ENCODE measurements around the gene CPS1. TPM values are rescaled to one million over a fixed set of nuclear protein-coding genes. Genes with fewer than 3 reads are reported as not detected.

The CPS1 gene
- total RNA-seq, 1 experiment from 2014 or later: 3.1 TPM

- Histone ChIP-seq H3K27me3 (ENCODE audit: control insufficient read depth, insufficient read depth, low read length) (no peaks in the 10 kb centered on the region), H3K36me3 (replicated peaks; ENCODE audit: control insufficient read depth, insufficient read depth, low read length) (no peaks in the 10 kb centered on the region), H3K4me3 (ENCODE audit: insufficient read depth, low read depth, low read length) (no peak overlapping the region)
- no peak for DNase-seq
Observed at GRCh38 chr2:210539578-210540416, 16.6 kb upstream of the CPS1 start.

GRCh38 chr2:210540471-210540870, 15.9 kb upstream of the CPS1 start:
- H3K27me3 ChIP-seq (ENCODE audit: control insufficient read depth, insufficient read depth, low read length): no peaks in the 10 kb centered on the region
- H3K4me3 ChIP-seq (ENCODE audit: insufficient read depth, low read depth, low read length): no peak overlapping the region
- DNase-seq: no peak
- no peaks in the 10 kb centered on the region for H3K36me3 ChIP-seq (replicated peaks; ENCODE audit: control insufficient read depth, insufficient read depth, low read length)

- no peaks in the 10 kb centered on the region for H3K27me3 ChIP-seq (ENCODE audit: control insufficient read depth, insufficient read depth, low read length)
- H3K4me3 ChIP-seq (ENCODE audit: insufficient read depth, low read depth, low read length): no peak overlapping the region
- H3K36me3 ChIP-seq (replicated peaks; ENCODE audit: control insufficient read depth, insufficient read depth, low read length): no peaks in the 10 kb centered on the region
- DNase-seq: peak; percentile 6
Observed at GRCh38 chr2:210540900-210541289, 15.5 kb upstream of the CPS1 start.

GRCh38 chr2:210541290-210541902, 15.0 kb upstream of the CPS1 start:
- DNase-seq: no peak
- Histone ChIP-seq H3K4me3 (ENCODE audit: insufficient read depth, low read depth, low read length) (no peak overlapping the region), H3K36me3 (replicated peaks; ENCODE audit: control insufficient read depth, insufficient read depth, low read length) (no peaks in the 10 kb centered on the region), H3K27me3 (ENCODE audit: control insufficient read depth, insufficient read depth, low read length) (no peaks in the 10 kb centered on the region)

- DNase-seq: no peak
- H3K27me3 ChIP-seq (ENCODE audit: control insufficient read depth, insufficient read depth, low read length): no peaks in the 10 kb centered on the region
- H3K36me3 ChIP-seq (replicated peaks; ENCODE audit: control insufficient read depth, insufficient read depth, low read length): no peaks in the 10 kb centered on the region
- H3K4me3 ChIP-seq (ENCODE audit: insufficient read depth, low read depth, low read length): no peak overlapping the region
Observed at GRCh38 chr2:210544007-210544590, 12.3 kb upstream of the CPS1 start.

- no peak overlapping the region for H3K4me3 ChIP-seq (ENCODE audit: insufficient read depth, low read depth, low read length)
- no peaks in the 10 kb centered on the region for H3K36me3 ChIP-seq (replicated peaks; ENCODE audit: control insufficient read depth, insufficient read depth, low read length)
- DNase-seq: no peak
- no peaks in the 10 kb centered on the region for H3K27me3 ChIP-seq (ENCODE audit: control insufficient read depth, insufficient read depth, low read length)
Observed at GRCh38 chr2:210544831-210545230, 11.6 kb upstream of the CPS1 start.

GRCh38 chr2:210546424-210547208, 9.8 kb upstream of the CPS1 start:
- Histone ChIP-seq H3K4me3 (ENCODE audit: insufficient read depth, low read depth, low read length) (no peak overlapping the region), H3K36me3 (replicated peaks; ENCODE audit: control insufficient read depth, insufficient read depth, low read length) (no peaks in the 10 kb centered on the region), H3K27me3 (ENCODE audit: control insufficient read depth, insufficient read depth, low read length) (no peaks in the 10 kb centered on the region)
- no peak for DNase-seq

GRCh38 chr2:210548031-210548430, 8.4 kb upstream of the CPS1 start:
- Histone ChIP-seq H3K4me3 (ENCODE audit: insufficient read depth, low read depth, low read length) (no peak overlapping the region), H3K36me3 (replicated peaks; ENCODE audit: control insufficient read depth, insufficient read depth, low read length) (no peaks in the 10 kb centered on the region), H3K27me3 (ENCODE audit: control insufficient read depth, insufficient read depth, low read length) (no peaks in the 10 kb centered on the region)
- DNase-seq: no peak

- Histone ChIP-seq H3K4me3 (ENCODE audit: insufficient read depth, low read depth, low read length) (no peak overlapping the region), H3K36me3 (replicated peaks; ENCODE audit: control insufficient read depth, insufficient read depth, low read length) (no peaks in the 10 kb centered on the region), H3K27me3 (ENCODE audit: control insufficient read depth, insufficient read depth, low read length) (no peaks in the 10 kb centered on the region)
- DNase-seq: no peak
Observed at GRCh38 chr2:210548878-210549384, 7.5 kb upstream of the CPS1 start.

GRCh38 chr2:210551001-210551400, 5.4 kb upstream of the CPS1 start:
- no peaks in the 10 kb centered on the region for H3K36me3 ChIP-seq (replicated peaks; ENCODE audit: control insufficient read depth, insufficient read depth, low read length)
- no peaks in the 10 kb centered on the region for H3K27me3 ChIP-seq (ENCODE audit: control insufficient read depth, insufficient read depth, low read length)
- no peak overlapping the region for H3K4me3 ChIP-seq (ENCODE audit: insufficient read depth, low read depth, low read length)
- no peak for DNase-seq

GRCh38 chr2:210553373-210553772, 3.0 kb upstream of the CPS1 start:
- Histone ChIP-seq H3K27me3 (ENCODE audit: control insufficient read depth, insufficient read depth, low read length) (no peaks in the 10 kb centered on the region), H3K36me3 (replicated peaks; ENCODE audit: control insufficient read depth, insufficient read depth, low read length) (no peaks in the 10 kb centered on the region), H3K4me3 (ENCODE audit: insufficient read depth, low read depth, low read length) (no peak overlapping the region)
- DNase-seq: no peak

- no peaks in the 10 kb centered on the region for H3K27me3 ChIP-seq (ENCODE audit: control insufficient read depth, insufficient read depth, low read length)
- H3K4me3 ChIP-seq (ENCODE audit: insufficient read depth, low read depth, low read length): no peak overlapping the region
- DNase-seq: no peak
- H3K36me3 ChIP-seq (replicated peaks; ENCODE audit: control insufficient read depth, insufficient read depth, low read length): no peaks in the 10 kb centered on the region
Observed at GRCh38 chr2:210555555-210555954, 844 bp upstream of the CPS1 start.

- H3K36me3 ChIP-seq (replicated peaks; ENCODE audit: control insufficient read depth, insufficient read depth, low read length): no peaks in the 10 kb centered on the region
Observed at GRCh38 chr2:210557721-210558120, 1.3 kb downstream of the CPS1 start.

GRCh38 chr2:210558708-210559107, 2.3 kb downstream of the CPS1 start:
- H3K4me3 ChIP-seq (ENCODE audit: insufficient read depth, low read depth, low read length): no peak overlapping the region
- DNase-seq: no peak
- H3K27me3 ChIP-seq (ENCODE audit: control insufficient read depth, insufficient read depth, low read length): no peaks in the 10 kb centered on the region
- no peaks in the 10 kb centered on the region for H3K36me3 ChIP-seq (replicated peaks; ENCODE audit: control insufficient read depth, insufficient read depth, low read length)

More at GRCh38 chr2:210557721-210558120, 1.3 kb downstream of the CPS1 start:
- Histone ChIP-seq H3K27me3 (ENCODE audit: control insufficient read depth, insufficient read depth, low read length) (no peaks in the 10 kb centered on the region), H3K4me3 (ENCODE audit: insufficient read depth, low read depth, low read length) (no peak overlapping the region)
- DNase-seq: peak; percentile 25

All from H7 (cell line).